ENCODE results near the gene LIN9.

DNA sequence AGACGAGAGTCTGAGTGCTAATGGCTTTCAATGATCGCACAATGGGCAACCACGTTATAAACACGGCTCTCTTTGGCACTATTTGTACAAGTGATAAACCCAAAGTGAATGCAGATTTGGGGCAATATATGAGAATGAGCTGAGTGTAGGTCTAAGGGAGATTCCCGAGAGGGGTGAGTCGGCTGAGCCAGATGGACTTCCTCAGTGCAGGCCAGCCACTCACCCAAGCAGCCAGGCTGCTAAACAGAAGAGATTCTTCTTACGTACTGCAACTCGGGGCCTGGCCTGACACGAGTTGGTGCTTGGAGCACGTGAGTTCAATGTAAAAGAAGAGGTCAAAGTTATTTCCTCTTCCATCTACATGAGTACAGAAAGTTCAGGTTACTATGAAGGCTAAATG lies 91.7 kb downstream of the LIN9 start:
- no peak for TF ChIP-seq TAF1 (IDR thresholded peaks at IDR 0.05; ENCODE audit: low read depth, low read length)
- no peak for TF ChIP-seq HDAC6 (IDR thresholded peaks at IDR 0.05; ENCODE audit: low read depth, low read length)
- TF ChIP-seq, protein P1, sequence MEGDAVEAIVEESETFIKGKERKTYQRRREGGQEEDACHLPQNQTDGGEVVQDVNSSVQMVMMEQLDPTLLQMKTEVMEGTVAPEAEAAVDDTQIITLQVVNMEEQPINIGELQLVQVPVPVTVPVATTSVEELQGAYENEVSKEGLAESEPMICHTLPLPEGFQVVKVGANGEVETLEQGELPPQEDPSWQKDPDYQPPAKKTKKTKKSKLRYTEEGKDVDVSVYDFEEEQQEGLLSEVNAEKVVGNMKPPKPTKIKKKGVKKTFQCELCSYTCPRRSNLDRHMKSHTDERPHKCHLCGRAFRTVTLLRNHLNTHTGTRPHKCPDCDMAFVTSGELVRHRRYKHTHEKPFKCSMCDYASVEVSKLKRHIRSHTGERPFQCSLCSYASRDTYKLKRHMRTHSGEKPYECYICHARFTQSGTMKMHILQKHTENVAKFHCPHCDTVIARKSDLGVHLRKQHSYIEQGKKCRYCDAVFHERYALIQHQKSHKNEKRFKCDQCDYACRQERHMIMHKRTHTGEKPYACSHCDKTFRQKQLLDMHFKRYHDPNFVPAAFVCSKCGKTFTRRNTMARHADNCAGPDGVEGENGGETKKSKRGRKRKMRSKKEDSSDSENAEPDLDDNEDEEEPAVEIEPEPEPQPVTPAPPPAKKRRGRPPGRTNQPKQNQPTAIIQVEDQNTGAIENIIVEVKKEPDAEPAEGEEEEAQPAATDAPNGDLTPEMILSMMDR (IDR thresholded peaks at IDR 0.05; ENCODE audit: control extremely low read depth in 1 of 3, insufficient read depth in 1 of 3, low read depth in 1 of 3, low read length in 3 of 3): no peak
- no peak for TF ChIP-seq EP300 (IDR thresholded peaks at IDR 0.05; ENCODE audit: borderline replicate concordance in 1 of 2, low read depth in 2 of 2, low read length in 2 of 2)
- TF ChIP-seq KDM1A (IDR thresholded peaks at IDR 0.05; ENCODE audit: borderline replicate concordance, low read length): no peak
- TF ChIP-seq POLR2A (IDR thresholded peaks at IDR 0.05; ENCODE audit: control extremely low read depth in 1 of 2, low read depth in 2 of 2, low read length in 2 of 2): no peak
- TF ChIP-seq, protein P2, sequence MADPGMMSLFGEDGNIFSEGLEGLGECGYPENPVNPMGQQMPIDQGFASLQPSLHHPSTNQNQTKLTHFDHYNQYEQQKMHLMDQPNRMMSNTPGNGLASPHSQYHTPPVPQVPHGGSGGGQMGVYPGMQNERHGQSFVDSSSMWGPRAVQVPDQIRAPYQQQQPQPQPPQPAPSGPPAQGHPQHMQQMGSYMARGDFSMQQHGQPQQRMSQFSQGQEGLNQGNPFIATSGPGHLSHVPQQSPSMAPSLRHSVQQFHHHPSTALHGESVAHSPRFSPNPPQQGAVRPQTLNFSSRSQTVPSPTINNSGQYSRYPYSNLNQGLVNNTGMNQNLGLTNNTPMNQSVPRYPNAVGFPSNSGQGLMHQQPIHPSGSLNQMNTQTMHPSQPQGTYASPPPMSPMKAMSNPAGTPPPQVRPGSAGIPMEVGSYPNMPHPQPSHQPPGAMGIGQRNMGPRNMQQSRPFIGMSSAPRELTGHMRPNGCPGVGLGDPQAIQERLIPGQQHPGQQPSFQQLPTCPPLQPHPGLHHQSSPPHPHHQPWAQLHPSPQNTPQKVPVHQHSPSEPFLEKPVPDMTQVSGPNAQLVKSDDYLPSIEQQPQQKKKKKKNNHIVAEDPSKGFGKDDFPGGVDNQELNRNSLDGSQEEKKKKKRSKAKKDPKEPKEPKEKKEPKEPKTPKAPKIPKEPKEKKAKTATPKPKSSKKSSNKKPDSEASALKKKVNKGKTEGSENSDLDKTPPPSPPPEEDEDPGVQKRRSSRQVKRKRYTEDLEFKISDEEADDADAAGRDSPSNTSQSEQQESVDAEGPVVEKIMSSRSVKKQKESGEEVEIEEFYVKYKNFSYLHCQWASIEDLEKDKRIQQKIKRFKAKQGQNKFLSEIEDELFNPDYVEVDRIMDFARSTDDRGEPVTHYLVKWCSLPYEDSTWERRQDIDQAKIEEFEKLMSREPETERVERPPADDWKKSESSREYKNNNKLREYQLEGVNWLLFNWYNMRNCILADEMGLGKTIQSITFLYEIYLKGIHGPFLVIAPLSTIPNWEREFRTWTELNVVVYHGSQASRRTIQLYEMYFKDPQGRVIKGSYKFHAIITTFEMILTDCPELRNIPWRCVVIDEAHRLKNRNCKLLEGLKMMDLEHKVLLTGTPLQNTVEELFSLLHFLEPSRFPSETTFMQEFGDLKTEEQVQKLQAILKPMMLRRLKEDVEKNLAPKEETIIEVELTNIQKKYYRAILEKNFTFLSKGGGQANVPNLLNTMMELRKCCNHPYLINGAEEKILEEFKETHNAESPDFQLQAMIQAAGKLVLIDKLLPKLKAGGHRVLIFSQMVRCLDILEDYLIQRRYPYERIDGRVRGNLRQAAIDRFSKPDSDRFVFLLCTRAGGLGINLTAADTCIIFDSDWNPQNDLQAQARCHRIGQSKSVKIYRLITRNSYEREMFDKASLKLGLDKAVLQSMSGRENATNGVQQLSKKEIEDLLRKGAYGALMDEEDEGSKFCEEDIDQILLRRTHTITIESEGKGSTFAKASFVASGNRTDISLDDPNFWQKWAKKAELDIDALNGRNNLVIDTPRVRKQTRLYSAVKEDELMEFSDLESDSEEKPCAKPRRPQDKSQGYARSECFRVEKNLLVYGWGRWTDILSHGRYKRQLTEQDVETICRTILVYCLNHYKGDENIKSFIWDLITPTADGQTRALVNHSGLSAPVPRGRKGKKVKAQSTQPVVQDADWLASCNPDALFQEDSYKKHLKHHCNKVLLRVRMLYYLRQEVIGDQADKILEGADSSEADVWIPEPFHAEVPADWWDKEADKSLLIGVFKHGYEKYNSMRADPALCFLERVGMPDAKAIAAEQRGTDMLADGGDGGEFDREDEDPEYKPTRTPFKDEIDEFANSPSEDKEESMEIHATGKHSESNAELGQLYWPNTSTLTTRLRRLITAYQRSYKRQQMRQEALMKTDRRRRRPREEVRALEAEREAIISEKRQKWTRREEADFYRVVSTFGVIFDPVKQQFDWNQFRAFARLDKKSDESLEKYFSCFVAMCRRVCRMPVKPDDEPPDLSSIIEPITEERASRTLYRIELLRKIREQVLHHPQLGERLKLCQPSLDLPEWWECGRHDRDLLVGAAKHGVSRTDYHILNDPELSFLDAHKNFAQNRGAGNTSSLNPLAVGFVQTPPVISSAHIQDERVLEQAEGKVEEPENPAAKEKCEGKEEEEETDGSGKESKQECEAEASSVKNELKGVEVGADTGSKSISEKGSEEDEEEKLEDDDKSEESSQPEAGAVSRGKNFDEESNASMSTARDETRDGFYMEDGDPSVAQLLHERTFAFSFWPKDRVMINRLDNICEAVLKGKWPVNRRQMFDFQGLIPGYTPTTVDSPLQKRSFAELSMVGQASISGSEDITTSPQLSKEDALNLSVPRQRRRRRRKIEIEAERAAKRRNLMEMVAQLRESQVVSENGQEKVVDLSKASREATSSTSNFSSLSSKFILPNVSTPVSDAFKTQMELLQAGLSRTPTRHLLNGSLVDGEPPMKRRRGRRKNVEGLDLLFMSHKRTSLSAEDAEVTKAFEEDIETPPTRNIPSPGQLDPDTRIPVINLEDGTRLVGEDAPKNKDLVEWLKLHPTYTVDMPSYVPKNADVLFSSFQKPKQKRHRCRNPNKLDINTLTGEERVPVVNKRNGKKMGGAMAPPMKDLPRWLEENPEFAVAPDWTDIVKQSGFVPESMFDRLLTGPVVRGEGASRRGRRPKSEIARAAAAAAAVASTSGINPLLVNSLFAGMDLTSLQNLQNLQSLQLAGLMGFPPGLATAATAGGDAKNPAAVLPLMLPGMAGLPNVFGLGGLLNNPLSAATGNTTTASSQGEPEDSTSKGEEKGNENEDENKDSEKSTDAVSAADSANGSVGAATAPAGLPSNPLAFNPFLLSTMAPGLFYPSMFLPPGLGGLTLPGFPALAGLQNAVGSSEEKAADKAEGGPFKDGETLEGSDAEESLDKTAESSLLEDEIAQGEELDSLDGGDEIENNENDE (IDR thresholded peaks at IDR 0.05; ENCODE audit: insufficient replicate concordance, low read length): no peak
- no peak for TF ChIP-seq BRCA1 (IDR thresholded peaks at IDR 0.05; ENCODE audit: low read depth, low read length)
- no peak for TF ChIP-seq PHF8 (conservative IDR thresholded peaks at IDR 0.05; ENCODE audit: low read depth, low read length)
- no peak for TF ChIP-seq CHD2 (IDR thresholded peaks at IDR 0.05; ENCODE audit: low read length)
- TF ChIP-seq SIN3A (conservative IDR thresholded peaks at IDR 0.05 in 1 of 2, IDR thresholded peaks at IDR 0.05 in 1 of 2; ENCODE audit: low read depth in 1 of 2, low read length in 2 of 2): no peak
- TF ChIP-seq, protein P3, sequence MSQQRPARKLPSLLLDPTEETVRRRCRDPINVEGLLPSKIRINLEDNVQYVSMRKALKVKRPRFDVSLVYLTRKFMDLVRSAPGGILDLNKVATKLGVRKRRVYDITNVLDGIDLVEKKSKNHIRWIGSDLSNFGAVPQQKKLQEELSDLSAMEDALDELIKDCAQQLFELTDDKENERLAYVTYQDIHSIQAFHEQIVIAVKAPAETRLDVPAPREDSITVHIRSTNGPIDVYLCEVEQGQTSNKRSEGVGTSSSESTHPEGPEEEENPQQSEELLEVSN (IDR thresholded peaks at IDR 0.05): no peak

Data from H1 (cell line).